LNCaP clone FGC (cell line): ENCODE data around the gene ADGRB3.
"Not testable (repeated sequence)": the region's sequence is repeated elsewhere in the genome, so short reads cannot be mapped to it uniquely, and the experiment has no call there.

Experiments used
- DNase-seq: peaks from one replicate; pipeline ENCODE4 v3.0.0-alpha.2; 2011; ENCODE audit warnings: low read depth
- H3K4me3 ChIP-seq: 2 replicates; pipeline ENCODE4 v1.5.1; 2011; ENCODE audit warnings: mild to moderate bottlenecking, low read depth, low read length, control low read depth
- CTCF ChIP-seq: IDR thresholded peaks from 2 replicates; pipeline ENCODE4 v1.5.1; 2012; ENCODE audit warnings: mild to moderate bottlenecking; ENCODE audit not compliant: control insufficient read depth, insufficient read depth; ENCODE audit errors: extremely low read depth

ADGRB3 gene

GRCh38 chr6:68771426-68771825 lies 136.3 kb downstream of the ADGRB3 start:
- no peak for TF ChIP-seq CTCF
- H3K4me3 ChIP-seq: no peak overlapping the region
- no peak for DNase-seq

DNA sequence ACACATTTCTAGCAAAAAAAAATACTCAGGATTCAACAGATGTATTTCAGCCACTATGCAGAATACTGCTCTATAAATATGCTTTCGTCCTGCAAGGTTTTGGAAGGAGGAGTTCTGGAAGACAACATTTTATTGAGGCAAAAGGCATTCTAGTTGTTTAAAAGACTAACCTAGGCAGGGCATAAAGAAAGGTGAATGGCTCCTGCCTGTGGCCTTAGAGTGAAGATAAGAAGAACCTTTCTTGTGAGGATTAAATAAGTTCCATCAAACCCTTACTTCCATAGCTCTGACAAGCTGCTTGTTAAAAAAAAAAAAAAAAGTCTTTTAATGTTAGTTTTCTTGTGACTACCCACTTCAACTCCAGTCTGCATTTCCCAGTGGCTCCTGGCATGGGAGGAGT lies 139.8 kb downstream of the ADGRB3 start:
- no peak for DNase-seq
- H3K4me3 ChIP-seq: no peak overlapping the region
- no peak for TF ChIP-seq CTCF

GRCh38 chr6:68776354-68776753 lies 141.3 kb downstream of the ADGRB3 start:
- TF ChIP-seq CTCF: no peak
- no peak for DNase-seq
- H3K4me3 ChIP-seq: no peak overlapping the region

DNA sequence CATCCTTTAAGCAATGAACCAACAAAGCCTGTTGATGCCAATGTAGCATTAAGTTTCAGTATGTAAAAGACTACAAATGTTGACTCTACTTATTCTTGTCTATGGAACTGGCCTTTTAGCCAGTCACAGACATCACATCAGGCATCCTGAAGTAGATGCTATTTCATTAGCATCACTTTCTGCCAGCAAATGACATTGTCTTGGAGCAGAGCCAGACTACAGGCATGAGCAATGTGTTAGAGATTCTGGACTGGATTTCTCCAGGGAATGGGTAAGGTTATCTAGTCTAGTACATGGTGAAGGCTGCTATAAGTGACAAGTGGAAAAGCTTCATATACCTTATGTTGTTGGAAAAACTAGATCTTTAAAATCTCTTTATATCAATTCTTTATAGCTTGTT lies 142.9 kb downstream of the ADGRB3 start:
- no peak for DNase-seq
- no peak for TF ChIP-seq CTCF
- H3K4me3 ChIP-seq: no peak overlapping the region

DNA sequence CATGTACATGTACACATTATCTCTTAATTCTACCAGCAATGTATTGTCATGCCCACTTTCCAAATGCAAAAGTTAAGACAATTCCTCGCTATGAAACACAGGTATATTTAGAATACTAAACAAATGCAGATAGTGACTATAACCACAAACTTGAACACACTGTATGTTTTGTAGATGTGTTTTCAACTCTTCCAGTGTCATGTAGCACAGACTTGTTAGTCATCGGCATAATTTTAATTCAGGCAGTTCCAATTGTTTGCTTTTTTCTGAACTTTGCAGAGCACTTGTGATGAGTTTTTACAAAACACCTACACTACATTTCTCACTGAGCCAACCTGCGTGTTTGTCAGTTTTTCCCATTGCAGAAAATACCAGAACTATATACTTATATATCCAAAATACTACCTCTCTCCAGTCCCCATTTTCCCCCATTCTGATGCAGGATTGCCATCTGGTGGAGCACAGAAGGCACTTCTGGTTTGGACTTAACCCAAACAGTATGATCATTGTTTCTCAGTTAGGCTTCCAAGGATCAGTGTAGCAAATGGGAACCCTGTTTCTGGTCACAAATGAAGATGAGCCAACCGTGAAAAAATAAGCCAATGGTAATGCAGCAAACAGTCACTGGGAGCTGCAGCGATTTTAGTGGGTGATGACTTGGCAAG lies 143.4 kb downstream of the ADGRB3 start:
- TF ChIP-seq CTCF: peak; percentile 71
- no peak overlapping the region for H3K4me3 ChIP-seq
- no peak for DNase-seq

DNA sequence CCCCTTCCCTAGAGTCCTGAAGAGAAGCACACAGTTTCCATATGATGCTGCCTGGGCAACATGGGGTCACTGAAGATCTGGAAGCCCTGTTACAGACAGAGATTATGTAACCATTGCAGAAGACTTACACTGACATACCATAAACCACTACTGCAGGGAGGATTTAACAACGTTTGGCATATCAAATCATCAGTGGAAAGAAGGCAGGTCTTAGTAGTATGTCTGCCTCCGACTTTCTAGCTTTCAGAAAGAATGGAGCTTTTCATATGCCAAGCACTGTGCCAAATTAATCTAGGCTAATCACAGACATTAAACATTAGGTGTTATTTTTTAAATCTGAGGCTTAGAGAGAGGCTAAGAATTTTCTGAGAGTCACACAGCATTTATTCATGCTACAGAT lies 144.3 kb downstream of the ADGRB3 start:
- TF ChIP-seq CTCF: no peak
- DNase-seq: no peak
- H3K4me3 ChIP-seq: no peak overlapping the region

GRCh38 chr6:68790128-68790527 lies 155.0 kb downstream of the ADGRB3 start:
- not testable (repeated sequence) for H3K4me3 ChIP-seq, DNase-seq

GRCh38 chr6:68814976-68815375 lies 179.9 kb downstream of the ADGRB3 start:
- DNase-seq, H3K4me3 ChIP-seq: not testable (repeated sequence)
